ENCODE measurements around the gene SLC39A10. TPM values are rescaled to one million over a fixed set of nuclear protein-coding genes. Genes with fewer than 3 reads are reported as not detected.

SLC39A10 gene
- total and polyA plus RNA-seq, 9 of the 15 experiments (the other 6 are each of a cell fraction or from before 2014, with no cell fraction given), result 12.5 to 40.1 (median 23.1) TPM

DNA sequence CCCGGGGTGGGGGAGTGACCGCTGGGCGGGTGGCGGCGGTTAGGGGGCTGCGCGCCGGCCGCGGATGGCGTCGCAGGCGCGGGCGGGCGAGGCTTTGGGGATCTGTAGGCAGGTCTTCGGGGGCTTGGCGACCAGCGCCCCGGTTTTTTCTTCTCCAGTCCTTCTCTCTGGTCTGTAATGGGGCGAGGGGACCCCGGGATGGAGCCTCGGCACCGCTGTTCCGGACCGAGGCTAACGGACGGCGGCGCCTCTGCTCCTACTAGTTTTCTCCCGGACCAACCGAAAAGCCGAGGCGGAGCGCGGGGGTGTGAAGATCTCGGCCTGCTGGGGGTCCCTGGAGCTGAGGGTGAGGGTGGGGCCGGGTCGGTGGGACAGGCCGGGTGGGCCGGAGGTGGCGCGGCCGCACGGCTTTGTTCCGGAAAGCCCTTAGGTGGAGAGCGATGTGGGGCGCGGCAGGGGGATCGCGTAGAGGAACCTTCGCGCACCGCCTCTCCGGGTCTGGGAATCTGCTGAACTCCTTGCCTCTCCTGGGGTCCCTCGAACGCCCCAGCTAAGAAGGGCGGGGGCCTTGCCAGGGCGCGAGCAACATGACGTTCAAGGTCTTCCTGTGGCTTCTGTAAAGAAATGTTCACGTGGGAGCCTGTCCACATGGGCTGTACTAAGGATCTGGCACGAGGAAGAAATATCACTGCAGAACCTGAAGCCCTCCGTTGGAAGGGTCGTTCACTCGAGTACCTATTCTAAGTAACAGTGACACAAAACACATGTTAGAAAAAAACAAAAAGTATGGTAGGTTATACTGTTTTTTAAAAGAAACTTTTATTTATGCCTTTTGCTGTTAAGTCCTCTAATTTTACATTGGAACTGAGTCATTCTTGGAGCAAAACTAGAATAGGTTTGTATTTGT lies 861 bp downstream of the SLC39A10 start (continued):
- TF ChIP-seq, protein P1, sequence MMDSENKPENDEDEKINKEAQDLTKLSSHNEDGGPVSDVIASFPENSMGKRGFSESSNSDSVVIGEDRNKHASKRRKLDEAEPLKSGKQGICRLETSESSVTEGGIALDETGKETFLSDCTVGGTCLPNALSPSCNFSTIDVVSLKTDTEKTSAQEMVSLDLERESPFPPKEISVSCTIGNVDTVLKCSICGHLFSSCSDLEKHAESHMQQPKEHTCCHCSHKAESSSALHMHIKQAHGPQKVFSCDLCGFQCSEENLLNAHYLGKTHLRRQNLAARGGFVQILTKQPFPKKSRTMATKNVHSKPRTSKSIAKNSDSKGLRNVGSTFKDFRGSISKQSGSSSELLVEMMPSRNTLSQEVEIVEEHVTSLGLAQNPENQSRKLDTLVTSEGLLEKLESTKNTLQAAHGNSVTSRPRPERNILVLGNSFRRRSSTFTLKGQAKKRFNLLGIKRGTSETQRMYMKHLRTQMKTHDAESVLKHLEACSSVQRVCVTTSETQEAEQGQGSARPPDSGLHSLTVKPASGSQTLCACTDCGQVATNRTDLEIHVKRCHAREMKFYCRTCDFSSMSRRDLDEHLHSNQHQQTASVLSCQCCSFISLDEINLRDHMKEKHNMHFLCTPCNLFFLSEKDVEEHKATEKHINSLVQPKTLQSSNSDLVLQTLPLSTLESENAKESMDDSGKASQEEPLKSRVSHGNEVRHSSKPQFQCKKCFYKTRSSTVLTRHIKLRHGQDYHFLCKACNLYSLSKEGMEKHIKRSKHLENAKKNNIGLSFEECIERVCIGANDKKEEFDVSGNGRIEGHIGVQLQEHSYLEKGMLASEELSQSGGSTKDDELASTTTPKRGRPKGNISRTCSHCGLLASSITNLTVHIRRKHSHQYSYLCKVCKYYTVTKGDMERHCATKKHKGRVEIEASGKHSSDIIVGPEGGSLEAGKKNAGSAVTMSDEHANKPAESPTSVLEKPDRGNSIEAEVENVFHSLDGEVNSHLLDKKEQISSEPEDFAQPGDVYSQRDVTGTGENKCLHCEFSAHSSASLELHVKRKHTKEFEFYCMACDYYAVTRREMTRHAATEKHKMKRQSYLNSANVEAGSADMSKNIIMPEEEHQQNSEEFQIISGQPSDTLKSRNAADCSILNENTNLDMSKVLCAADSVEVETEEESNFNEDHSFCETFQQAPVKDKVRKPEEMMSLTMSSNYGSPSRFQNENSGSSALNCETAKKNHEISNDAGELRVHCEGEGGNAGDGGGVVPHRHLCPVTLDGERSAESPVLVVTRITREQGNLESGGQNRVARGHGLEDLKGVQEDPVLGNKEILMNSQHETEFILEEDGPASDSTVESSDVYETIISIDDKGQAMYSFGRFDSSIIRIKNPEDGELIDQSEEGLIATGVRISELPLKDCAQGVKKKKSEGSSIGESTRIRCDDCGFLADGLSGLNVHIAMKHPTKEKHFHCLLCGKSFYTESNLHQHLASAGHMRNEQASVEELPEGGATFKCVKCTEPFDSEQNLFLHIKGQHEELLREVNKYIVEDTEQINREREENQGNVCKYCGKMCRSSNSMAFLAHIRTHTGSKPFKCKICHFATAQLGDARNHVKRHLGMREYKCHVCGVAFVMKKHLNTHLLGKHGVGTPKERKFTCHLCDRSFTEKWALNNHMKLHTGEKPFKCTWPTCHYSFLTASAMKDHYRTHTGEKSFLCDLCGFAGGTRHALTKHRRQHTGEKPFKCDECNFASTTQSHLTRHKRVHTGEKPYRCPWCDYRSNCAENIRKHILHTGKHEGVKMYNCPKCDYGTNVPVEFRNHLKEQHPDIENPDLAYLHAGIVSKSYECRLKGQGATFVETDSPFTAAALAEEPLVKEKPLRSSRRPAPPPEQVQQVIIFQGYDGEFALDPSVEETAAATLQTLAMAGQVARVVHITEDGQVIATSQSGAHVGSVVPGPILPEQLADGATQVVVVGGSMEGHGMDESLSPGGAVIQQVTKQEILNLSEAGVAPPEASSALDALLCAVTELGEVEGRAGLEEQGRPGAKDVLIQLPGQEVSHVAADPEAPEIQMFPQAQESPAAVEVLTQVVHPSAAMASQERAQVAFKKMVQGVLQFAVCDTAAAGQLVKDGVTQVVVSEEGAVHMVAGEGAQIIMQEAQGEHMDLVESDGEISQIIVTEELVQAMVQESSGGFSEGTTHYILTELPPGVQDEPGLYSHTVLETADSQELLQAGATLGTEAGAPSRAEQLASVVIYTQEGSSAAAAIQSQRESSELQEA (IDR thresholded peaks at IDR 0.05; ENCODE audit: low read depth), result no peak
- TF ChIP-seq, protein P2, sequence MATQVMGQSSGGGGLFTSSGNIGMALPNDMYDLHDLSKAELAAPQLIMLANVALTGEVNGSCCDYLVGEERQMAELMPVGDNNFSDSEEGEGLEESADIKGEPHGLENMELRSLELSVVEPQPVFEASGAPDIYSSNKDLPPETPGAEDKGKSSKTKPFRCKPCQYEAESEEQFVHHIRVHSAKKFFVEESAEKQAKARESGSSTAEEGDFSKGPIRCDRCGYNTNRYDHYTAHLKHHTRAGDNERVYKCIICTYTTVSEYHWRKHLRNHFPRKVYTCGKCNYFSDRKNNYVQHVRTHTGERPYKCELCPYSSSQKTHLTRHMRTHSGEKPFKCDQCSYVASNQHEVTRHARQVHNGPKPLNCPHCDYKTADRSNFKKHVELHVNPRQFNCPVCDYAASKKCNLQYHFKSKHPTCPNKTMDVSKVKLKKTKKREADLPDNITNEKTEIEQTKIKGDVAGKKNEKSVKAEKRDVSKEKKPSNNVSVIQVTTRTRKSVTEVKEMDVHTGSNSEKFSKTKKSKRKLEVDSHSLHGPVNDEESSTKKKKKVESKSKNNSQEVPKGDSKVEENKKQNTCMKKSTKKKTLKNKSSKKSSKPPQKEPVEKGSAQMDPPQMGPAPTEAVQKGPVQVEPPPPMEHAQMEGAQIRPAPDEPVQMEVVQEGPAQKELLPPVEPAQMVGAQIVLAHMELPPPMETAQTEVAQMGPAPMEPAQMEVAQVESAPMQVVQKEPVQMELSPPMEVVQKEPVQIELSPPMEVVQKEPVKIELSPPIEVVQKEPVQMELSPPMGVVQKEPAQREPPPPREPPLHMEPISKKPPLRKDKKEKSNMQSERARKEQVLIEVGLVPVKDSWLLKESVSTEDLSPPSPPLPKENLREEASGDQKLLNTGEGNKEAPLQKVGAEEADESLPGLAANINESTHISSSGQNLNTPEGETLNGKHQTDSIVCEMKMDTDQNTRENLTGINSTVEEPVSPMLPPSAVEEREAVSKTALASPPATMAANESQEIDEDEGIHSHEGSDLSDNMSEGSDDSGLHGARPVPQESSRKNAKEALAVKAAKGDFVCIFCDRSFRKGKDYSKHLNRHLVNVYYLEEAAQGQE (IDR thresholded peaks at IDR 0.05; ENCODE audit: borderline replicate concordance), result 0 out of 2 replicates have a peak, but pooled peaks have one; percentile 3
- TF ChIP-seq, protein P2 (CRISPR knock-in tag; IDR thresholded peaks at IDR 0.05; ENCODE audit: low read depth), result no peak
- TF ChIP-seq PKNOX1 (IDR thresholded peaks at IDR 0.05) (no peak), CC2D1A (IDR thresholded peaks at IDR 0.05) (no peak), RNF219 (CRISPR knock-in tag; IDR thresholded peaks at IDR 0.05) (no peak)

Data from K562 (cell line).